Central memory CD8-positive, alpha-beta T cell (primary cell): Measurements from ENCODE around the gene VPS8.

Experiments
- ATAC-seq: fragments of 150-1000 bp; cut with Tn5 transposase; replicated peaks from 2 replicates; pipeline ENCODE4 v1.10.0; 2022; ENCODE audit warnings: mild to moderate bottlenecking, moderate FRiP score, moderate number of reproducible peaks; ENCODE audit not compliant: poor library complexity, severe bottlenecking; ENCODE audit errors: extremely low read depth
- DNase-seq, 2 donors: peaks; one replicate each; pipeline ENCODE4 v3.0.0; 2021; ENCODE audit warnings: low spot score in 2 of 2
- H3K27ac Mint-ChIP-seq: one replicate; pipeline ENCODE4 v1.8.0; 2022; ENCODE audit warnings: low read depth, mild to moderate bottlenecking, moderate library complexity, mixed read lengths
- H3K27me3 Mint-ChIP-seq: one replicate; pipeline ENCODE4 v1.8.0; 2022; ENCODE audit warnings: mixed read lengths
- H3K36me3 Mint-ChIP-seq: one replicate; pipeline ENCODE4 v1.8.0; 2022; ENCODE audit warnings: mild to moderate bottlenecking, moderate library complexity, mixed read lengths; ENCODE audit not compliant: insufficient read depth
- H3K4me1 Mint-ChIP-seq: one replicate; pipeline ENCODE4 v1.8.0; 2022; ENCODE audit warnings: mixed read lengths
- H3K4me3 Mint-ChIP-seq: one replicate; pipeline ENCODE4 v1.8.0; 2022; ENCODE audit warnings: mild to moderate bottlenecking, moderate library complexity, mixed read lengths
- H3K9me3 Mint-ChIP-seq: one replicate; pipeline ENCODE4 v1.8.0; 2022; ENCODE audit warnings: mixed read lengths

The VPS8 gene

GRCh38 chr3:184791171-184791570 lies 20.8 kb upstream of the VPS8 start:
- no peaks in the 10 kb centered on the region for H3K9me3 Mint-ChIP-seq
- H3K4me1 Mint-ChIP-seq: peaks cover 18% of the 10 kb centered on the region
- H3K27me3 Mint-ChIP-seq: peaks cover 10% of the 10 kb centered on the region
- no peak for DNase-seq
- ATAC-seq: no peak
- no peak overlapping the region for H3K27ac Mint-ChIP-seq
- peaks cover 2% of the 10 kb centered on the region for H3K36me3 Mint-ChIP-seq
- no peak overlapping the region for H3K4me3 Mint-ChIP-seq

GRCh38 chr3:184795522-184796190 lies 16.3 kb upstream of the VPS8 start:
- ATAC-seq (no peak), DNase-seq (no peak)
- H3K9me3 Mint-ChIP-seq: no peaks in the 10 kb centered on the region
- no peak overlapping the region for H3K27ac Mint-ChIP-seq
- H3K27me3 Mint-ChIP-seq: peaks cover 48% of the 10 kb centered on the region
- H3K4me1 Mint-ChIP-seq: peaks cover 22% of the 10 kb centered on the region
- H3K36me3 Mint-ChIP-seq: no peaks in the 10 kb centered on the region
- no peak overlapping the region for H3K4me3 Mint-ChIP-seq

- ATAC-seq (no peak), DNase-seq (no peak)
- Mint-ChIP-seq H3K4me3 (no peak overlapping the region), H3K27ac (peak overlapping the region; percentile 1), H3K36me3 (no peaks in the 10 kb centered on the region), H3K27me3 (peaks cover 57% of the 10 kb centered on the region), H3K4me1 (peaks cover 22% of the 10 kb centered on the region), H3K9me3 (no peaks in the 10 kb centered on the region)
Observed at GRCh38 chr3:184796551-184796950, 15.4 kb upstream of the VPS8 start.

GRCh38 chr3:184796954-184797353 lies 15.0 kb upstream of the VPS8 start:
- ATAC-seq (no peak), DNase-seq (no peak)
- no peak overlapping the region for H3K4me3 Mint-ChIP-seq
- H3K4me1 Mint-ChIP-seq: peaks cover 22% of the 10 kb centered on the region
- H3K27me3 Mint-ChIP-seq: peaks cover 61% of the 10 kb centered on the region
- H3K36me3 Mint-ChIP-seq: no peaks in the 10 kb centered on the region
- no peaks in the 10 kb centered on the region for H3K9me3 Mint-ChIP-seq
- H3K27ac Mint-ChIP-seq: peak overlapping the region; percentile 1

GRCh38 chr3:184798120-184798519 lies 13.8 kb upstream of the VPS8 start:
- Mint-ChIP-seq H3K27me3 (peaks cover 64% of the 10 kb centered on the region), H3K4me3 (no peak overlapping the region), H3K27ac (no peak overlapping the region), H3K36me3 (no peaks in the 10 kb centered on the region), H3K4me1 (peaks cover 22% of the 10 kb centered on the region), H3K9me3 (no peaks in the 10 kb centered on the region)
- ATAC-seq (no peak), DNase-seq (no peak)

GRCh38 chr3:184800349-184800930 lies 11.5 kb upstream of the VPS8 start:
- Mint-ChIP-seq H3K9me3 (no peaks in the 10 kb centered on the region), H3K27ac (no peak overlapping the region), H3K36me3 (no peaks in the 10 kb centered on the region), H3K4me1 (peaks cover 12% of the 10 kb centered on the region), H3K4me3 (no peak overlapping the region), H3K27me3 (peaks cover 54% of the 10 kb centered on the region)
- DNase-seq (no peak), ATAC-seq (no peak)

GRCh38 chr3:184801241-184801785 lies 10.7 kb upstream of the VPS8 start:
- no peaks in the 10 kb centered on the region for H3K36me3 Mint-ChIP-seq
- ATAC-seq (no peak), DNase-seq (no peak)
- H3K27me3 Mint-ChIP-seq: peaks cover 53% of the 10 kb centered on the region
- no peaks in the 10 kb centered on the region for H3K9me3 Mint-ChIP-seq
- H3K4me3 Mint-ChIP-seq: no peak overlapping the region
- no peak overlapping the region for H3K27ac Mint-ChIP-seq
- H3K4me1 Mint-ChIP-seq: peaks cover 8% of the 10 kb centered on the region

- Mint-ChIP-seq H3K4me1 (no peaks in the 10 kb centered on the region), H3K27me3 (peaks cover 44% of the 10 kb centered on the region), H3K36me3 (no peaks in the 10 kb centered on the region), H3K4me3 (no peak overlapping the region), H3K9me3 (no peaks in the 10 kb centered on the region), H3K27ac (no peak overlapping the region)
- DNase-seq: no peak
- no peak for ATAC-seq
Observed at GRCh38 chr3:184802150-184802549, 9.8 kb upstream of the VPS8 start.

- Mint-ChIP-seq H3K27me3 (peaks cover 24% of the 10 kb centered on the region), H3K36me3 (no peaks in the 10 kb centered on the region), H3K4me1 (no peaks in the 10 kb centered on the region), H3K4me3 (no peak overlapping the region), H3K27ac (no peak overlapping the region), H3K9me3 (no peaks in the 10 kb centered on the region)
- DNase-seq (no peak), ATAC-seq (no peak)
Observed at GRCh38 chr3:184804801-184805200, 7.2 kb upstream of the VPS8 start.

GRCh38 chr3:184805351-184806038 lies 6.5 kb upstream of the VPS8 start:
- DNase-seq (no peak), ATAC-seq (no peak)
- Mint-ChIP-seq H3K27me3 (peaks cover 17% of the 10 kb centered on the region), H3K27ac (no peak overlapping the region), H3K9me3 (no peaks in the 10 kb centered on the region), H3K36me3 (no peaks in the 10 kb centered on the region), H3K4me1 (no peaks in the 10 kb centered on the region), H3K4me3 (no peak overlapping the region)

GRCh38 chr3:184806567-184807271 lies 5.2 kb upstream of the VPS8 start:
- Mint-ChIP-seq H3K27me3 (peaks cover 5% of the 10 kb centered on the region), H3K27ac (no peak overlapping the region), H3K4me3 (no peak overlapping the region), H3K36me3 (no peaks in the 10 kb centered on the region), H3K9me3 (no peaks in the 10 kb centered on the region), H3K4me1 (peaks cover 1% of the 10 kb centered on the region)
- DNase-seq (no peak), ATAC-seq (no peak)

- Mint-ChIP-seq H3K27me3 (no peaks in the 10 kb centered on the region), H3K4me1 (peaks cover 7% of the 10 kb centered on the region), H3K9me3 (no peaks in the 10 kb centered on the region), H3K4me3 (no peak overlapping the region), H3K36me3 (peaks cover 8% of the 10 kb centered on the region), H3K27ac (no peak overlapping the region)
- ATAC-seq (no peak), DNase-seq (no peak)
Observed at GRCh38 chr3:184807549-184807948, 4.4 kb upstream of the VPS8 start.
